ENCODE measurements around the gene FLYWCH1. TPM values are rescaled to one million over a fixed set of nuclear protein-coding genes. Genes with fewer than 3 reads are reported as not detected.
A peak's percentile ranks its signal among the peaks of the same experiment; 100 is the strongest.

Gene FLYWCH1
- total RNA-seq, 1 experiment from 2014 or later: 32.6 TPM

- TF ChIP-seq FOXP1 (CRISPR knock-in tag; IDR thresholded peaks at IDR 0.05; ENCODE audit: borderline replicate concordance) (0 out of 2 replicates have a peak, but pooled peaks have one; percentile 15), HMGXB4 (CRISPR knock-in tag; IDR thresholded peaks at IDR 0.05) (peak; percentile 93), ZNF396 (CRISPR knock-in tag; IDR thresholded peaks at IDR 0.05; ENCODE audit: borderline replicate concordance) (no peak), MAX (CRISPR knock-in tag; IDR thresholded peaks at IDR 0.05) (peak; percentile 82), GTF2I (CRISPR knock-in tag; conservative IDR thresholded peaks at IDR 0.05) (no peak), SMAD3 (CRISPR knock-in tag; IDR thresholded peaks at IDR 0.05; ENCODE audit: borderline replicate concordance) (0 out of 2 replicates have a peak, but pooled peaks have one; percentile 40), ERG (CRISPR knock-in tag; IDR thresholded peaks at IDR 0.05) (peak; percentile 30; the same call in 1 of the 2 replicates), E2F4 (CRISPR knock-in tag; IDR thresholded peaks at IDR 0.05; ENCODE audit: borderline replicate concordance, low read depth) (no peak), USF2 (CRISPR knock-in tag; IDR thresholded peaks at IDR 0.05) (no peak), PRRX2 (CRISPR knock-in tag; IDR thresholded peaks at IDR 0.05) (0 out of 2 replicates have a peak, but pooled peaks have one; percentile 50), NFATC4 (CRISPR knock-in tag; IDR thresholded peaks at IDR 0.05) (no peak), ZNF671 (CRISPR knock-in tag; IDR thresholded peaks at IDR 0.05) (no peak), ESRRA (CRISPR knock-in tag; IDR thresholded peaks at IDR 0.05; ENCODE audit: borderline replicate concordance) (no peak), ARID4B (CRISPR knock-in tag; IDR thresholded peaks at IDR 0.05; ENCODE audit: borderline replicate concordance) (no peak), ZBTB43 (CRISPR knock-in tag; IDR thresholded peaks at IDR 0.05) (peak; percentile 31; the same call in 1 of the 2 replicates), MYBL2 (CRISPR knock-in tag; IDR thresholded peaks at IDR 0.05) (no peak), ZNF219 (CRISPR knock-in tag; IDR thresholded peaks at IDR 0.05; ENCODE audit: borderline replicate concordance) (no peak), ZNF263 (CRISPR knock-in tag; IDR thresholded peaks at IDR 0.05; ENCODE audit: low read depth) (no peak), NR3C1 (CRISPR knock-in tag; conservative IDR thresholded peaks at IDR 0.05; ENCODE audit: low read depth) (no peak), GABPB1 (CRISPR knock-in tag; IDR thresholded peaks at IDR 0.05) (peak; percentile 66; the same call in 1 of the 2 replicates), PREB (CRISPR knock-in tag; IDR thresholded peaks at IDR 0.05; ENCODE audit: borderline replicate concordance) (no peak), ZNF512 (CRISPR knock-in tag; IDR thresholded peaks at IDR 0.05; ENCODE audit: borderline replicate concordance) (no peak), RORB (CRISPR knock-in tag; IDR thresholded peaks at IDR 0.05) (no peak)
These were observed 43.5 kb upstream of the FLYWCH1 start (continued) for GRCh38 chr16:2867987-2868789.

Data from WTC11 (cell line).